AG08395 (cell line): ENCODE data around the gene TOX2.
A peak's percentile ranks its signal among the peaks of the same experiment; 100 is the strongest.

ENCODE experiments used
- DNase-seq: peaks from one replicate; pipeline ENCODE4 v3.0.0; 2012; ENCODE audit warnings: mixed read lengths, low spot score

TOX2 gene, protein sequence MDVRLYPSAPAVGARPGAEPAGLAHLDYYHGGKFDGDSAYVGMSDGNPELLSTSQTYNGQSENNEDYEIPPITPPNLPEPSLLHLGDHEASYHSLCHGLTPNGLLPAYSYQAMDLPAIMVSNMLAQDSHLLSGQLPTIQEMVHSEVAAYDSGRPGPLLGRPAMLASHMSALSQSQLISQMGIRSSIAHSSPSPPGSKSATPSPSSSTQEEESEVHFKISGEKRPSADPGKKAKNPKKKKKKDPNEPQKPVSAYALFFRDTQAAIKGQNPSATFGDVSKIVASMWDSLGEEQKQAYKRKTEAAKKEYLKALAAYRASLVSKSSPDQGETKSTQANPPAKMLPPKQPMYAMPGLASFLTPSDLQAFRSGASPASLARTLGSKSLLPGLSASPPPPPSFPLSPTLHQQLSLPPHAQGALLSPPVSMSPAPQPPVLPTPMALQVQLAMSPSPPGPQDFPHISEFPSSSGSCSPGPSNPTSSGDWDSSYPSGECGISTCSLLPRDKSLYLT

DNA sequence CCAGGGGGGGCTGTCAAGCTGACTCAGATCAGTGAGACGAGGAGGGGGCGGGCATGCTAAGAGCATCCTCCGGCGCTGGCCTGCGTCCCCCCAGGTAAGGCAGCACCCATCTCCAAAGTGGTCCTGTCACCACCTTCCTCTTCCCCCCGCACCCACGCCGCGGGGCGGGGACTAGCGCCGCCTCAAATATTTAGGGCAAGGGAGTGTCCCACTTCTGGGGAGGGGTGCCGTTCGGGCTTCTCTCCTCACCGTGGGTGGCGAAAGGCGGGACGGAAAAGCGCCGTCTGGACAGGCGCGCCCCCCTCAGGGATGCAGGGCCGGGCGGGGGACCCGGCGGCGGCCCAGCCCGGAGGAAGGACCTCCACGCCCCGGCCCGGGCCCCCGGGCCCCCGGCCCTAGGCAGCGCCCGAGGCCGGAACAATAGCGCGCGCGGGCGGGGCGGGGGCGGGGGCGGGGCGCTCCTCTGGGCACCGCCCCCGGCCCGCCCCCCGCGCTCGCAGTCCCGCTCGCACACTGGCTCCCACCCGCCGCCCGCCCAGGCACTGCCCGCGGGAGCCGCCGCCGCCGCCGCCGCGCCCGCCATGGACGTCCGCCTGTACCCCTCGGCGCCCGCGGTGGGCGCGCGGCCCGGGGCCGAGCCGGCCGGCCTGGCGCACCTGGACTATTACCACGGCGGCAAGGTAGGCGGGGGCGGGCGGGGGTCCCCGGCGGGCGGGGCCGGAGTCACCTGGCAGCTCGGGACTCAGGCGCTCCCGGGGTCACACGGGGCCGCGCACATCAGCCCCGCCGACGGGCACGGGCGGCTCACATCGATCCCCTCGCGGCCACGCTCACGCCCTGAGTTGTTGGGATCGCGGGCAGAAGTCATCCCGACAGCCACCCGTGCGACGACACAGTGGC is at the start of gene TOX2:
Gene TOX2, plus strand, starts transcription at position 542 of the 900 bp plus-strand sequence. Its CDS starts 40 bp downstream, at position 582.
- peak; percentile 82 for DNase-seq

DNA sequence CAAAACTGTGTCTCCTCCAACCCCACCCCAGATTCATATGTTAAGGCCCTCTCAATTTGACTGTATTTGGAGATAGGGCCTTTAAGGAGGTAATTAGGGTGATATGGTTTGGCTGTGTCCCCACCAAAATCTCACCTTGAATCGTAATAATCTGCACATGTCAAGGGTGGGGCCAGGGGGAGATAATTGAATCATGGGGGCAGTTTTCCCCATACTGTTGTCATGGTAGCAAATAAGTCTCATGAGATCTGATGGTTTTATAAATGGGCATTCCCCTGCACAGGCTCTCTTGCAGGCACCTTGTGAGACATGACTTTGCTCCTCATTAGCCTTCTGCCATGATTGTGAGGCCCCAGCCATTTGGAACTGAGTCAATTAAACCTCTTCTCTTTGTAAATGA is 46.6 kb upstream of the TOX2 start:
- no peak for DNase-seq

DNA sequence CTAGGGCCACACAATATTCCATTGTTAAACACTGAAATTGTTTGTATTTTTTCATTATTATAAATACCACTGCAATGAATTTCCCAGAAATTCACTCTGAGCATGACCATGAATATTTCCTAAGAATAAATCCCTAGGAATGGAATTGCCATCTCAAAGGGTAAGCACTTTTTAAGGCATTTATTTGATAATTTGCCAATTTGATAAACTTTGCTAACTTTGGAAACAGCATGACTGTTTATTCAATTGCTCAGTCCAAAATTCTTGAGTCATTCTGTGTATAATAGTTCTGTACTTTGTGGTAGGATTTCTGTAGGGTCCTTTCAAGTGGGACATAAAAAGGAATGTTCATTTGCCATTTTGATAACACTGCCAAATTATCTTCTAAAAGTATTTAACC is 44.2 kb upstream of the TOX2 start:
- no peak for DNase-seq

DNA sequence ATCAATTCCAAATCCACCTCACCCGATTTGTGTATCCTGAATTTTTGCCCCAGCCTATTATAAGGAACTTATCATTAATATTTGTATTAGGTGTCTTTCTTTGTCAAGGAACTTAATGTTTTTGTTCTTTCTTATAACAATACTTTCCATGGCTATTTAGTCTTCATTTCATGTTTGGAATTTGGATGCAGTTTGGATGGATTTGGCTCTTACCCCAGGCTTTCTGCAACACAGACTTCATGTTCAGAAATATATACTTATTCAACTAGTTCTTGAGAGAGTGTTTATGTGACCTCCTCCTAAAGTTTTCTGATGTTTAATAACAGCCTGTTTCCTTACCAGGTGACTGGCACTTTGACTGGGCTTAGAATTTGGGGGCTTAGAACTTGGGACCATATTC is 35.9 kb upstream of the TOX2 start:
- no peak for DNase-seq

DNA sequence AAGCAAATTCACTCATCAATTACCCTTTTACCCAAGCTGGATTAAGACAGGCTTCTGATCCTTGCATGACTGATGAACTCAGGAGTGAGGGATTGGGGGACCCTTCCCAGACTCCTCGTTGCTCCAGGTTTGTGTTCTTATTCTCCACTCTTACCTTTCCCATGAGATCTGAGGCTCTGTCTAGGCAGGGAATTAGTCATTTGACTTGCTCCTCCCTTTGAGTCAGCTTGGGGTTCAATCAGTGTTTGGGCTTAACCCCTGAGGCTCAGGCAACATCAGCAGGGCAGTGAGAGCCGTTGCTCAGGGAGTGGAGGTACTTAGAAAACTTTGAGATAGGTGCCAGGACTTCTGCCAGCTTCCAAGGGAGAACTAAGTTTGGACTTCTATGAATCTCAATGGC is 20.7 kb upstream of the TOX2 start:
- DNase-seq = peak; percentile 44

DNA sequence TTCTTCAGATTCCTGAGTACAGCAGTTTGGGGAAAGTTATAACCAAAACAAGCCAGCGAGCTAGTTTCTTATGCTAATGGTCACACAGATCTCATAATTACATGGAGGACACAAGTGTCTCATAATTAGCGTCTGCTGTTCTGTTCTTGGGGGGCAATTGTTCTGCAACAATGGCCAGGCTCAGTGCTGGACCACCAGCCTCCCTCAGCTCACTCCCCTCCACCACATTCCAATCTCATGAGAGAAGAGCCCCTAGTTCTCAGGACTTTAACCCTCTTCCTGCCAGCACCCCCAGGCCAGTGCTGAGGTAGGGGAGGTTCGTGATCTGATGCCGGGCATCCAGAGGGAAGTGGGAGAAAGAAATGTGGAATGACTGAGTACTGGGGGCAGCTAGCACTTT is 20.2 kb upstream of the TOX2 start:
- DNase-seq = no peak

DNA sequence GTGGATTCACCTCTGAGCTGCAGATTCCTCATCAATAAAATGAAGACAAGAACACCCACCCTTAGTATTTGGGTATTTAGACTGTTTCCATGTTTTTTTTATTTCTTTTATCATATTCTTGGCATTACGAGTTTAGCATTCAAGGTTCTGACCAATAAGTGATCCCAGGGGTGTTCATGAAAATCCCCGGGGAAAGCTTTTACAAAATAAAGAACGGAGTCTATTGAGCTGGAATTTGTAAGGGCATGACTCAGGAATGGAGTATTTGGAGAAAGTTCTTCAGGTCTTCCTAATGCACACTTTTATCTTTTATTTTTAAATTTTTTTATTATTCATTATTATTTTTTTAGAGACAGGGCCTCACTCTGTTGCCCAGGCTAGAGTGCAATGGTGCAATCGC is 19.4 kb upstream of the TOX2 start:
- peak; percentile 52 for DNase-seq

DNA sequence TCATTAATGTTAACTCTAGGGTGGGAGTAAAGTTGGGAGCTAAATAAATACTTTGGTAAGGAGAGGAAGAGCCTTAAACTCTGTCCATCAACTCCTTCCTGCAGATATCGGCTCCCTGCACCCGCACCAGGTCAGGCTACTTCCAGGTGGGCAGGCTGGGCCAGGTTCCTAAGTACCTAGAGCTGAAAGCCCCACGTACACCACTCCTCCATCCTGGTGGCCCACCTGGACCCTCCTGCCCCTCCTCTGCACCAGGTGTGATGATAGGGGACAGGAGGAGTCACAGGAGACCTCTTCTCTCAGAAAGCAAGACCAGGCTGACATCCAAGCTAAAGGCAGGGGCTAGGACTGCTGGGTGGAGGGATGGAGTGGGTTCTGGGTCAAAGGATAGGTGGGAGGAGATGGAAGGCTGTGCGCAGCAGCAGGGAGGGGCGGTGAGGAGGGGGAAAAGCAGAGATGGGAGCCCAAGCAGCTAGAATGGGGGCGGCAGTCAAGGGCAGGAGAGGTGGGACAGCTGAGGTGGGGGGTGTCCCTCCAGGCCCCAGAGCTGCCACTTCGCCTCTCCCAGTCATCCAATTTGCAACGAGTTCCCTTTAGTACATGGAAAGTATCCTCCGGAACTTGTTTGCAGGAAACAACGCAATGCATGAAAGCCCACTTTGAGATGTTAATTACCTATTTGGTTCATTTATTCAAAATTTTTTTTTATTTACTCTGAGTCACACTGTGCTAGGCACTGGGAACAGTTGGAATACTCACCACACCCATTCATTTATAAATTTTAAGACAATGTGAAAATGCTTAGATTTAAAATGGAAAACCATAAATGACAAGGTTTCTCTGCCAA is 15.2 kb upstream of the TOX2 start:
- no peak for DNase-seq

DNA sequence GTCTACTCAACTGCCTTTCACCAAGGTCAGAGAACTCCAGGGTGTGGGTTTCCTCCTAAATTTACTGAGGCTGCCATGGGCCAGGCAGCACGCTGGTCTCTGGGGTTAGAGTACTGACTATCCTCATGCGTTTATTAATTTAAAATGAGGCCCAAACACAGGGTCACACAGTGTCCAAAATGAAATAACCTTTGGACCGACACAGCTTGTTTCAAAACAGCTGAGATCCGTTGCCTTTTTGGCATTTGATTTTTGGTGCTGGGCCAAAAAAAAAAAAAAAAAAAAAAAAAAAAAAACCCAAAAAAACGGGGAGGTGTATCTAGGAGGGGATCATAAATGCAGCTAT is 14.6 kb upstream of the TOX2 start:
- DNase-seq = no peak

DNA sequence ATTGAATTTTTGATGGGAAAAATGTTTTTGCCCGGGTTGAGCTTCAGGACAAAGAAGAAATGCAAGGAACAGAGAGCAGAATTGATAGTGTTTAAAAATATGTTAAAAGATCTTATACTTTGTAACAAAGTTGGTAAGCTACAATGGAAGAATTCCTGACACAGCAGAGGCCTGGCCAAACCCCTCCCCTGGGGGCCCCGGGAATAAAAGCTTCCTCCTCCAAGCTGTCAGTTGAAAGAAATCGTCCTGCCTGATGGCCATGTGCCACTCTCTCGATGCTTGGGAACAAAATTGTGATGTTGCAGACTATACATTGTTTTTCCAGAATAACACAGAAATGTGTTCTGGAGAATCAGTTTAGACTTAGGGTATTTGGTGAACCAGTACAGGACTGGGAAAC is 14.2 kb upstream of the TOX2 start:
- DNase-seq = no peak

DNA sequence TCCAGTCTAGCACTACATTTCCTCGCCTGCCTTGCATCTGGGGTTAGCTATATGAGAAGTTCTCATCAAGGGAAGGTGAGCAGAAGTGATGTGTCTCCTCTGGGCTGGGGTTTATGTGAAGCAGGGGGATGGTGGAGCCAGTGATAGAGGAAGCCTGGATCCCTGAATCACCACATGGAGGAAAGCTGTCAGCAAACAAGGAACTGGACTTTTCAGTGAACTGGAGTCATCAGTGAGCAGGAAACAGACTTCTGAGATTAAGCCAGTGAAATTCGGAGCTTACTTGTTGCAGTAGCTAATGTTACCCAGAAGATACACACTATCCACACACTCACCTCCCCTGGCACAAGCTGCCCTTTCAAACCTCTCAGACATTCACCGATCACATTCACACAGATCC is 13.4 kb upstream of the TOX2 start:
- DNase-seq = no peak

DNA sequence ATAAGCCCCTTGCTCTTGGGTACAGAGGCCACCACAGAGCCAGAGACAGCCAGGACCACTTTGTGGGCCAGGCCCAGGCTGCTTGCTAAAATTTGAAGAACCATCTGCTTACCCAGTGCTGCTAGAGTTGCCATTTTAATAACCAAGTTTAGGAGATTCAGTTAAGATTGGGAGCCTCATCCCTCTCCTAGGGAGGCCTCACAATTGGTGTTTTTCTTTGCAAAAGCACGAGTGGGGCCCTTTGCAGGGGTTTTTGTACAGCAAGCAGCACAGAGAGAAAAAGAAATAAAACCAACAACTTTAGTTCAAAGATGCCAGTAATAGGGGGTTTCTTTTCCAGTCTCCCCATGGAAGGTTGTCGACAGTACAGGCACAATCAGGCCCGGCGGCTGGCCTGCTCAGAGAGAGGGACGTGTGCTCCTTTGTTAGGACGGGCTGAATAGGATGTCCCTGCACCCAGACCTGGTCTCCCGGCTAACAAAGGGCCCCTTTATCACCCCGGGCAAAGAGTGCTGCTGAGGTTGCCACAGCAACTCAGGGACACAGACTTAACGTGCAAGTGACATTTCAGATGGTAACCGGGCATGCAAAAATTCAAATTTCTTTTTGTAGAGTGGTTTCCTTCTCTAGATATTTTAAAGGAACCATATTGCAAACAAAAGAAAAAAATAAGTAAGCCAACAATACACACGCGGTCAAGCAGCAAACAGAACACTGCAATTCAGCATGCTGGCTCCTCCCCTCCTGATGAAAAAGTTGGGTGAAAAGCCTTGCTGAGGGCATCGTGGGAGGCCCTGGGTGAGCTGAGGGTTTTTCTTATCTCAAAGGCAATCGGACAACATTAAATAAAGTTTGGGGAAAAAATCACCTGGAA is 10.5 kb upstream of the TOX2 start:
- no peak for DNase-seq

DNA sequence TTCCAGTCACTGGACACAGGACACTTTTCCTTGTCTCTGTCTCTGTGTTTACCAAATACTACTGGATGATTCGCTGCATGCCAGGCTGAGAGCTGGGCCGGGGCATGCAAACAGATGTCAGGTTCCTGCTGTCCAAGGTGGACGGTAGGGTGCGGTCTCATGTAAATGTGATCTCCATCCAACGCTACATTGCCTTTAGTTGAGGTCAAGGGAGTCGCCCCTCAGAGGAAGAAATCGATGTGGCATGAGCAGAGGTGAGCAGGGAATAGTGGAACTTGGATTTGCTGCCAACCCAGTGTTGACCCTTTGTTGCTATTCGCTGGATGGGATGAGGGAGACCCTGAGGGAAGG is 9.8 kb upstream of the TOX2 start:
- DNase-seq = no peak

DNA sequence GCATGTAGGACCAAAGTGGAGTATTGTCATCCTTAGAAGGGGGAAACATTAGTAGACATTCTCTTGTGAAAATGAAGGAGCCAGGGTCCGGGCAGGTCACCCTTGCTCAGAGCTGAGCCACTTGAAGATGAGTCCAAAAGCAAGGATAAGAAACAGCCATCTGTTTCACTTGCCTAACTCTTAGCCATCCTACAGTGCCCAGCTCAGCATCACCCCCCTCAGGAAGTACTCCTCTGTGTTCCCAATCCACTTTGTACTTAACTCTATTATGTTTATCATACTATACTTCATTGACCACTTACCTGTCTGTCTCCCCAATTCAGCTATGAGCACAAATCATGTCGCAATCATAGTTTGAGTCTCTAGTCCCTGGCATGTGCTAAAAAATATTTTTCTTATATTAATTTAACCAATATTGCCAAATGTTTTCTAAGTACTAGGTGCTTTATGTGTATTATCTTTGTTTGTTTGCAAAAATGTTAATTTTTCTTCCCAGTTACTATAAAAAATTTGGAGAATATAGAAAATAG is 8.1 kb upstream of the TOX2 start:
- DNase-seq = no peak

DNA sequence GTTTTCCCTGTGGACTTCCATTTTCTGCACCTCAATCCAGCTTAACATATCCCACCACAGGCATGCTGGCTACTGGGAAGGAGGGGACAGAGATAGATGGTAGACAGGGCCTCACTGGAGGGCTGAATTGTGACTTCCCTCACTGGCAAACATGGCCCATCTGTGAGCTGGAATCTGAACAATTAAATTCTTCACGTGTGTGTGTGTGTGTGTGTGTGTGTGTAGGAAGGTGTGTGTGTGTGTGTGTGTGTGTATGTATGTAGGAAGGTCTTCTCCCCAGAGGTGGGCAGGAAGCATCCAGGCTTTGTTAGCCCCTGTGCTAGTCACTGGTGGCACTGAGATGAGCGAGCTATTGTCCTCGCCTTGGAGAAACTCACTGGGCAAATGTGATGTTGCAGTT is 5.4 kb upstream of the TOX2 start:
- DNase-seq = no peak

DNA sequence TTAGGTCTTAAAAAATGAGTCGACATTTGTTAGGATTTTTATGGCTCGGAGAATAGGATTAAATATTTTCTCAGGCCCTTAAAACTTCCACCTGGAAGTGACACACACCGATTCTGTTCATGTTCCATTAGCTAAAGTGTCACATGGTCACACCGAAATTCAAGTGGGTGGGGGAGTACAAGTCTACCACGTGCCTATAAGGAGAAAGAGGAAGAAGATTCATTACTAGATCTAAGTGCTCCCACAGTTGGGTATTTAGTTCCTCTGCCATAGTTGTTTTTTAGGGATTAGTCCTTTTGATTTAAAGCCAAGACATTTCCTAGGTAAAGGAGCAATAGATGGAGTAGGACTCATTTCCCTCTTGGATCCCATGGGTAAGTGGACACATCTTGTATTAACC is 4.9 kb upstream of the TOX2 start:
- DNase-seq = no peak

DNA sequence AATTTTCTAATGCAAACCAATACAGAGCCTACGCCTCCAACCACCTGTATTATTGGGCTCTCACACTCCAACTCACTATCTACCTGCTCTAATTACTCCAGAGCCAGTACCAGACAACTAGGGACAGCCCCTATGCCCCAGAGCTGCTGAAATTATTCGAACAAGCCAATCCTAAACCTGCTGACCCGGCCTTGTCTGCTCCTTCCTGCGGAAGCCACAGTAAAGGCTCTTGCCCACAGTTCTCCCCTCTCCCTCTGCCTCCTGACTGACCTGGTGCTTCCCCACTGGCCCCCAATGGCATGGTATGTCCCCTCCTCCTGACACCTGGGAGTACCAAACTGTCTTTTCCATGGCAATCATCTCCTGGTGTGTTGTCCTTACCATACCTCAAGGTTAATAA is 4.1 kb upstream of the TOX2 start:
- DNase-seq = no peak

DNA sequence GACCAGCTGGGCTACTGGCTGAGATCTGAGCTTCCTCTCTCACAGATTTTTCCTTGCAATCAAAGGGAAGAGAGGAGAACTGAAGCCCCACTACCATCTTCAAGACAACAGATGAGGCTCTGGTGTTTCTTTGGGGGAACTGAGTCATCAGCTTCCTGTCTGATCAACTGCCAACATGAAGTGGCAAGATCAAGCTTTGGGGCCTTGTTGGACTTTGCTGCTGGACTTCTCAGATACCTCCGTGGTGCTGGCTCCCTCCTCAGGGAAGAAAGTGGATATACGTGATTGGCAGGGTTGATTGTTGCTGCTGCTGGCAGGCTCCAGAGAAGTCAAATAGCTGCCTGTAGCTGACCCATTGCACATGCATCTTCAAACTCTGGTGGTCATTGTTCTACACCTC is 3.6 kb upstream of the TOX2 start:
- DNase-seq = peak; percentile 55

DNA sequence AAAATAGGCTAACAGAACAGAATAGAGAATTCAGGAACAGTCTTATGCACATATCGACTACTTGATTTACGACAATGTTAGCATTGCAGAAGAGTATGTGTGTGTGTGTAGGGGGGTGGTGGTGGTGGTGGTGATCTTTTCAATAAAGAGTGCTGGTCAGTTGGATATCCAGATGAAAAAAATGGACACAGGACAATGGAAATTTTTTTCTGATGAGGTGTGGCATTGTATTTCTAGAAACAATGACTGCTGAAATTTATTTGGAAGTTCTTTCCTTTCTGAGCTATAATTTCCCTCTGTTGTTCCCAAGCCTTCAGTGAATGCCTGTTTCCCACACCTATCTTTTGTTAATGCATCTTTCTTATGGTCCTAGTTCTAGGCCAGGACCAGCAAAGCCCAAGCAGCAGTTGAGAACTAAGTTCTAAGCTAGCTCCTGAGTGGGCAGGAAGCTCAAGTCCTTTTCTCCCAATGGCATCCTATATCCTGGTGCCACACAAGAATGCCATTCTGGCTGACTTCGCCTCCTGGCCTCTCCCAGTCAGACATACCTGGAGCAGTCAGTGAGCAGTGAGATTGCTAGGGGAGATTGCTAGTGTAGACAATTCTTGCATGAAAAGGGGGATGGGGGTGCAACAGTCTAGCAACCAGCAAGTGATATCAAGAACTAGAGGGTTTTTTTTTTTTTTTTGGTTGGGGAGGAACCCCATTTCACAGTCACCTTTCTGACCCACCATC is 1.2 kb upstream of the TOX2 start:
- DNase-seq = no peak
